HepG2 (cell line): ENCODE measurements around the gene LAMA5. TPM values are rescaled to one million over a fixed set of nuclear protein-coding genes. Genes with fewer than 3 reads are reported as not detected.
A peak's percentile ranks its signal among the peaks of the same experiment; 100 is the strongest.

Source experiments
- ATAC-seq: fragments of 200-7000 bp; cut with Tn5 transposase; 3 replicates; pipeline ENCODE4 v1.9.1; 2020; ENCODE audit warnings: mild to moderate bottlenecking, moderate library complexity
- BruUV-seq: library from RNA; stranded (reverse); fragments of 400-500 nt; replicated peaks from 2 replicates; lab custom pipeline; 2021; lab: Mats Ljungman, UMichigan
- CTCF ChIA-PET: fragments of 300-600 bp; formaldehyde crosslinking; extraction: SDS; loops from one replicate; lab custom pipeline; 2021; ENCODE audit warnings: low total read pairs, inconsistent platforms, low intra/inter-chr PET ratio; lab: Yijun Ruan, JAX
- POLR2A ChIA-PET: fragments of 350-600 bp; sonication (Branson Sonifier 250); formaldehyde crosslinking; loops from one replicate; lab custom pipeline; 2020; ENCODE audit warnings: antibody characterized with exemption, inconsistent platforms; lab: Yijun Ruan, JAX
- DNase-seq: peaks from one replicate; pipeline ENCODE4 v3.0.0-alpha.2; 2015; ENCODE audit warnings: low spot score
- FAIRE-seq: peaks from 3 replicates; lab custom pipeline; 2011; peaks lifted over from hg19 to GRCh38; lab: Jason Lieb, UNC
- H2AFZ ChIP-seq: one replicate; pipeline ENCODE4 v1.6.1; 2011; ENCODE audit warnings: low read length, inconsistent platforms
- H3K27ac ChIP-seq: fragments of 300-600 bp; 3 replicates; pipeline ENCODE4 v1.8.0; 2011; ENCODE audit warnings: mixed run types, mild to moderate bottlenecking, mixed read lengths, low read length, inconsistent platforms; ENCODE audit not compliant: insufficient read depth; ENCODE audit errors: extremely low read length
- H3K27me3 ChIP-seq, 2 experiments: fragments of 200-600 bp in 1 of 2; 2 replicates in 1 of 2; 3 replicates in 1 of 2; pipeline versions ENCODE4 v1.6.0 to v1.8.0; 2011; ENCODE audit warnings: low read length in 2 of 2, mild to moderate bottlenecking in 2 of 2, moderate library complexity in 2 of 2, inconsistent platforms in 1 of 2; ENCODE audit not compliant: insufficient read depth in 2 of 2, control insufficient read depth in 1 of 2
- H3K36me3 ChIP-seq, 2 experiments: fragments of 200-600 bp in 1 of 2; replicated peaks in 1 of 2; 2 replicates in 1 of 2; 3 replicates in 1 of 2; pipeline versions ENCODE4 v1.5.1 to v1.8.0; 2011; ENCODE audit warnings: low read length in 2 of 2, inconsistent platforms in 1 of 2; ENCODE audit not compliant: insufficient read depth in 2 of 2, control insufficient read depth in 1 of 2
- H3K4me1 ChIP-seq: 2 replicates; pipeline ENCODE4 v1.5.1; 2012; ENCODE audit warnings: low read length, inconsistent platforms; ENCODE audit not compliant: insufficient read depth
- H3K4me2 ChIP-seq: 2 replicates; pipeline ENCODE4 v1.6.0; 2011; ENCODE audit warnings: low read depth, low read length, inconsistent platforms
- H3K4me3 ChIP-seq, 3 experiments: fragments of 200-600 bp in 1 of 3; sonication (generic), shearing (Covaris generic) in 1 of 3; replicated peaks in 1 of 3; 2 replicates each; pipeline ENCODE4 v1.5.1; 2011 to 2016; ENCODE audit warnings: low read length in 3 of 3, inconsistent platforms in 2 of 3, low read depth in 2 of 3, mild to moderate bottlenecking in 2 of 3, control low read depth in 1 of 3, mixed read lengths in 1 of 3; ENCODE audit not compliant: insufficient read depth in 1 of 3
- H3K79me2 ChIP-seq: one replicate; pipeline ENCODE4 v1.6.1; 2011; ENCODE audit warnings: low read length, inconsistent platforms; ENCODE audit not compliant: insufficient read depth
- H3K9ac ChIP-seq: 2 replicates; pipeline ENCODE4 v1.6.0; 2011; ENCODE audit warnings: mild to moderate bottlenecking, low read depth, low read length, inconsistent platforms; ENCODE audit not compliant: insufficient read depth
- H3K9me3 ChIP-seq: 2 replicates; pipeline ENCODE4 v1.5.1; 2012; ENCODE audit warnings: mild to moderate bottlenecking, low read length
- H4K20me1 ChIP-seq: 2 replicates; pipeline ENCODE4 v1.6.0; 2011; ENCODE audit warnings: inconsistent platforms, mild to moderate bottlenecking, low read length, moderate library complexity; ENCODE audit not compliant: insufficient read depth
- AKAP8 ChIP-seq: sonication (generic); formaldehyde crosslinking; IDR thresholded peaks from 2 replicates; pipeline ENCODE4 v1.5.1; 2020; ENCODE audit warnings: mild to moderate bottlenecking, missing genetic modification reagents
- GTF3A ChIP-seq: sonication (generic); formaldehyde crosslinking; conservative IDR thresholded peaks from 2 replicates; pipeline ENCODE4 v1.4.0; 2020; ENCODE audit warnings: mild to moderate bottlenecking, missing genetic modification reagents
- HNRNPUL1 ChIP-seq: fragments of 200-400 bp; formaldehyde crosslinking; IDR thresholded peaks from 2 replicates; pipeline ENCODE4 v1.6.1; 2017; ENCODE audit warnings: low read depth, mild to moderate bottlenecking, low read length, moderate library complexity
- KDM2A ChIP-seq: sonication (generic); formaldehyde crosslinking; IDR thresholded peaks from 2 replicates; pipeline ENCODE4 v1.4.0; 2020; ENCODE audit warnings: low read depth, missing genetic modification reagents, borderline replicate concordance
- MAFF ChIP-seq: IDR thresholded peaks from 2 replicates; pipeline ENCODE4 v1.6.1; 2011; ENCODE audit warnings: low read depth, low read length, improper control_type of control experiment
- NFIB ChIP-seq: sonication (generic); formaldehyde crosslinking; IDR thresholded peaks from 2 replicates; pipeline ENCODE4 v1.9.0; 2021; ENCODE audit warnings: missing genetic modification reagents, mild to moderate bottlenecking, borderline replicate concordance
- NR2F2 ChIP-seq: IDR thresholded peaks from 2 replicates; pipeline ENCODE4 v1.6.1; 2012; ENCODE audit warnings: low read depth, inconsistent platforms, borderline replicate concordance
- PHF20 ChIP-seq: sonication (generic); formaldehyde crosslinking; IDR thresholded peaks from 2 replicates; pipeline ENCODE4 v1.5.0; 2020; ENCODE audit warnings: mild to moderate bottlenecking, missing genetic modification reagents
- RBFOX2 ChIP-seq: fragments of 200-400 bp; formaldehyde crosslinking; IDR thresholded peaks from 2 replicates; pipeline ENCODE4 v1.6.1; 2017; ENCODE audit warnings: low read depth, mild to moderate bottlenecking, low read length
- TMF1 ChIP-seq: sonication (generic); formaldehyde crosslinking; IDR thresholded peaks from 2 replicates; pipeline ENCODE4 v1.8.1; 2022; ENCODE audit warnings: low read depth, missing genetic modification reagents
- ZMYM2 ChIP-seq: sonication (generic); formaldehyde crosslinking; IDR thresholded peaks from 2 replicates; pipeline ENCODE4 v1.8.0; 2022; ENCODE audit warnings: mild to moderate bottlenecking, missing genetic modification reagents
- WGBS: methylation state at CpG from one replicate; pipeline ENCODE4 v1.1.6; 2017; ENCODE audit warnings: low lambda C conversion rate; 5-methylcytosine and 5-hydroxymethylcytosine counted together
- in situ Hi-C: cut with HindIII; loops from 2 replicates; pipeline ENCODE4 v1.10.0; 2017; ENCODE audit warnings: low pct_unique_long_range_greater_than_20kb; ENCODE audit not compliant: extremely low pct_ligation_motif_present
- intact Hi-C: fragments of 100-400 bp; cut with micrococcal nuclease; formaldehyde crosslinking; loops from one replicate; pipeline ENCODE4 v1.10.0; 2022; ENCODE audit not compliant: unreplicated experiment
- polyA plus RNA-seq, 8 experiments: library from polyadenylated mRNA; depleted of rRNA in 3 of 8; stranded (reverse) in 7 of 8; unstranded in 1 of 8; fragments of >200 nt; fragmentation: Illumina TruSeq in 4 of 8; extraction: Trizol in 4 of 8; gene quantifications; 2 replicates each; pipeline versions ENCODE4 v1.2.1 to v1.2.3, GENCODE V29; 2011 to 2016; ENCODE audit warnings: low read depth in 4 of 8, missing spikeins in 1 of 8, mixed read lengths in 1 of 8; ENCODE audit not compliant: insufficient read depth in 1 of 8
- total RNA-seq, 5 experiments: library from RNA; depleted of rRNA; stranded (reverse); fragments of >200 nt; fragmentation: Illumina TruSeq; extraction: Trizol; gene quantifications; 2 replicates each; pipeline ENCODE4 v1.2.3, GENCODE V29; 2016; ENCODE audit warnings: low read depth in 1 of 5
- TF ChIP-seq, protein P1 (sequence below): sonication (generic); formaldehyde crosslinking; IDR thresholded peaks from 2 replicates; pipeline ENCODE4 v1.4.0; 2020; ENCODE audit warnings: mild to moderate bottlenecking, missing genetic modification reagents, borderline replicate concordance
- TF ChIP-seq, protein P2 (sequence below): sonication (generic); formaldehyde crosslinking; IDR thresholded peaks from 2 replicates; pipeline ENCODE4 v1.4.0; 2020; ENCODE audit warnings: missing genetic modification reagents
- TF ChIP-seq, protein P3 (sequence below): sonication (generic); formaldehyde crosslinking; IDR thresholded peaks from 2 replicates; pipeline ENCODE4 v1.5.1; 2020; ENCODE audit warnings: mild to moderate bottlenecking, missing genetic modification reagents, borderline replicate concordance

Gene LAMA5
- total and polyA plus RNA-seq, 2 of the 13 experiments (the other 11 are each of a cell fraction or from before 2014, with no cell fraction given) = 21.0 to 44.7 TPM

DNA sequence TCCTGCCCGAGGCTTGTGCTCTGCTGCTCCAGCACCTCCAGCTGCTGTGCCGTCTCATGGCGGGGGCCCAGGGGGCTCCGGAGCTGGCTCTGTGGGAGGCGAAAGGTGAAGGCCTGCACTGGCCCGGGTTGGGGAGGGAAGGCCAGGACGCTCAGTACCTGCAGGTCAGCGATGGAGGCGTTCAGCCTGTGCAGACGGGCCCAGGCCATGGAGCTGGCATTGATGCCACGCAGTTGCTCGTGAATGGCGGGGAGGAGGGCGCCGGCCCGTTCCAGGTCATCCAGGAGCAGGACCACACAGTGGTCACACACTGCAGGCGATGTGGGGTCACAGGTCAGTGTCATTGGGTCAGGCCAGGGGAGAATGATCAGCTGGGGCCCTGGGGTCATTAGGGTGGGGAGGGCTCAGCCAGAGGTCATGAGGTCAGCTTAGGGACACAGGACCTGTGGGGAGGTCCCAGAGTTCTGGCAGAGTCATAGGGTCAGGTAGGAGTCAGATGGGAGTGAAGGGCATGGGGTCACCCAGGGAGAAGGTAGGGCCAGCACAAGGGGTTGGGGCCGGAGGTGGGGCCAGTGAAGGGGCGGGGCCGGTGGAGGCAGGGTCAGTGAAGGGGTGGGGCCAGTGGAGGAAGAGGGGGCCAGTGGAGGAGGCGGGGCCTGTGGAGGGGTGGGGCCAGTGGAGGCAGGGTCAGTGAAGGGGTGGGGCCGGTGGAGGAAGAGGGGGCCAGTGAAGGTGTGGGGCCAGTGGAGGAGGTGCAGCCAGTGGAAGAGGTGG, 46.3 kb downstream of the LAMA5 start:
- Histone ChIP-seq H4K20me1 (peaks cover 4% of the 10 kb centered on the region; the same call in 1 of the 2 replicates), H3K4me3 (no peak overlapping the region), H3K27ac (peak overlapping the region; percentile 4), H3K27me3 (no peaks in the 10 kb centered on the region), H3K4me2 (no peak overlapping the region), H3K9ac (no peak overlapping the region), H2AFZ (no peak overlapping the region), H3K4me1 (no peaks in the 10 kb centered on the region), H3K9me3 (no peaks in the 10 kb centered on the region), H3K36me3 (peaks cover 41 to 71% of the 10 kb centered on the region in 2 experiments), H3K79me2 (no peaks in the 10 kb centered on the region)
- no TSS peak for BruUV-seq
- CTCF ChIA-PET = no interaction called here
- FAIRE-seq (no peak), DNase-seq (no peak), ATAC-seq (no peak; the same call in 1 of the 3 replicates)
- intact Hi-C loops = loop anchor here (1.0 kb wide), 1 partner anchor 20 kb away; no protein-coding TSS in a partner anchor
- in situ Hi-C loops = no loop called here
- POLR2A ChIA-PET = interaction anchor here (1.3 kb wide), 1 partner anchor 47 kb away, joined by 4 read pairs; the partner anchor contains the start of gene LAMA5
- 90% methylated on average over 22 of the region's 22 CpGs for WGBS
- TF ChIP-seq RBFOX2 (peak; percentile 51; the same call in 1 of the 2 replicates), HNRNPUL1 (no peak), NFIB (CRISPR knock-in tag) (peak; percentile 74; the same call in 1 of the 2 replicates), ZMYM2 (CRISPR knock-in tag) (no peak), NR2F2 (peak; percentile 66; the same call in 1 of the 2 replicates), PHF20 (CRISPR knock-in tag) (no peak), GTF3A (CRISPR knock-in tag) (no peak), MAFF (no peak), KDM2A (CRISPR knock-in tag) (no peak), AKAP8 (no peak), TMF1 (CRISPR knock-in tag) (no peak)
- TF ChIP-seq, protein P1, sequence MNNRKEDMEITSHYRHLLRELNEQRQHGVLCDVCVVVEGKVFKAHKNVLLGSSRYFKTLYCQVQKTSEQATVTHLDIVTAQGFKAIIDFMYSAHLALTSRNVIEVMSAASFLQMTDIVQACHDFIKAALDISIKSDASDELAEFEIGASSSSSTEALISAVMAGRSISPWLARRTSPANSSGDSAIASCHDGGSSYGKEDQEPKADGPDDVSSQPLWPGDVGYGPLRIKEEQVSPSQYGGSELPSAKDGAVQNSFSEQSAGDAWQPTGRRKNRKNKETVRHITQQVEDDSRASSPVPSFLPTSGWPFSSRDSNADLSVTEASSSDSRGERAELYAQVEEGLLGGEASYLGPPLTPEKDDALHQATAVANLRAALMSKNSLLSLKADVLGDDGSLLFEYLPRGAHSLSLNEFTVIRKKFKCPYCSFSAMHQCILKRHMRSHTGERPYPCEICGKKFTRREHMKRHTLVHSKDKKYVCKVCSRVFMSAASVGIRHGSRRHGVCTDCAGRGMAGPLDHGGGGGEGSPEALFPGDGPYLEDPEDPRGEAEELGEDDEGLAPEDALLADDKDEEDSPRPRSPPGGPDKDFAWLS = no peak
- TF ChIP-seq, protein P2, sequence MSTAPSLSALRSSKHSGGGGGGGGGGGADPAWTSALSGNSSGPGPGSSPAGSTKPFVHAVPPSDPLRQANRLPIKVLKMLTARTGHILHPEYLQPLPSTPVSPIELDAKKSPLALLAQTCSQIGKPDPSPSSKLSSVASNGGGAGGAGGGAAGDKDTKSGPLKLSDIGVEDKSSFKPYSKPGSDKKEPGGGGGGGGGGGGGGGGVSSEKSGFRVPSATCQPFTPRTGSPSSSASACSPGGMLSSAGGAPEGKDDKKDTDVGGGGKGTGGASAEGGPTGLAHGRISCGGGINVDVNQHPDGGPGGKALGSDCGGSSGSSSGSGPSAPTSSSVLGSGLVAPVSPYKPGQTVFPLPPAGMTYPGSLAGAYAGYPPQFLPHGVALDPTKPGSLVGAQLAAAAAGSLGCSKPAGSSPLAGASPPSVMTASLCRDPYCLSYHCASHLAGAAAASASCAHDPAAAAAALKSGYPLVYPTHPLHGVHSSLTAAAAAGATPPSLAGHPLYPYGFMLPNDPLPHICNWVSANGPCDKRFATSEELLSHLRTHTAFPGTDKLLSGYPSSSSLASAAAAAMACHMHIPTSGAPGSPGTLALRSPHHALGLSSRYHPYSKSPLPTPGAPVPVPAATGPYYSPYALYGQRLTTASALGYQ (CRISPR knock-in tag) = no peak
- TF ChIP-seq, protein P3, sequence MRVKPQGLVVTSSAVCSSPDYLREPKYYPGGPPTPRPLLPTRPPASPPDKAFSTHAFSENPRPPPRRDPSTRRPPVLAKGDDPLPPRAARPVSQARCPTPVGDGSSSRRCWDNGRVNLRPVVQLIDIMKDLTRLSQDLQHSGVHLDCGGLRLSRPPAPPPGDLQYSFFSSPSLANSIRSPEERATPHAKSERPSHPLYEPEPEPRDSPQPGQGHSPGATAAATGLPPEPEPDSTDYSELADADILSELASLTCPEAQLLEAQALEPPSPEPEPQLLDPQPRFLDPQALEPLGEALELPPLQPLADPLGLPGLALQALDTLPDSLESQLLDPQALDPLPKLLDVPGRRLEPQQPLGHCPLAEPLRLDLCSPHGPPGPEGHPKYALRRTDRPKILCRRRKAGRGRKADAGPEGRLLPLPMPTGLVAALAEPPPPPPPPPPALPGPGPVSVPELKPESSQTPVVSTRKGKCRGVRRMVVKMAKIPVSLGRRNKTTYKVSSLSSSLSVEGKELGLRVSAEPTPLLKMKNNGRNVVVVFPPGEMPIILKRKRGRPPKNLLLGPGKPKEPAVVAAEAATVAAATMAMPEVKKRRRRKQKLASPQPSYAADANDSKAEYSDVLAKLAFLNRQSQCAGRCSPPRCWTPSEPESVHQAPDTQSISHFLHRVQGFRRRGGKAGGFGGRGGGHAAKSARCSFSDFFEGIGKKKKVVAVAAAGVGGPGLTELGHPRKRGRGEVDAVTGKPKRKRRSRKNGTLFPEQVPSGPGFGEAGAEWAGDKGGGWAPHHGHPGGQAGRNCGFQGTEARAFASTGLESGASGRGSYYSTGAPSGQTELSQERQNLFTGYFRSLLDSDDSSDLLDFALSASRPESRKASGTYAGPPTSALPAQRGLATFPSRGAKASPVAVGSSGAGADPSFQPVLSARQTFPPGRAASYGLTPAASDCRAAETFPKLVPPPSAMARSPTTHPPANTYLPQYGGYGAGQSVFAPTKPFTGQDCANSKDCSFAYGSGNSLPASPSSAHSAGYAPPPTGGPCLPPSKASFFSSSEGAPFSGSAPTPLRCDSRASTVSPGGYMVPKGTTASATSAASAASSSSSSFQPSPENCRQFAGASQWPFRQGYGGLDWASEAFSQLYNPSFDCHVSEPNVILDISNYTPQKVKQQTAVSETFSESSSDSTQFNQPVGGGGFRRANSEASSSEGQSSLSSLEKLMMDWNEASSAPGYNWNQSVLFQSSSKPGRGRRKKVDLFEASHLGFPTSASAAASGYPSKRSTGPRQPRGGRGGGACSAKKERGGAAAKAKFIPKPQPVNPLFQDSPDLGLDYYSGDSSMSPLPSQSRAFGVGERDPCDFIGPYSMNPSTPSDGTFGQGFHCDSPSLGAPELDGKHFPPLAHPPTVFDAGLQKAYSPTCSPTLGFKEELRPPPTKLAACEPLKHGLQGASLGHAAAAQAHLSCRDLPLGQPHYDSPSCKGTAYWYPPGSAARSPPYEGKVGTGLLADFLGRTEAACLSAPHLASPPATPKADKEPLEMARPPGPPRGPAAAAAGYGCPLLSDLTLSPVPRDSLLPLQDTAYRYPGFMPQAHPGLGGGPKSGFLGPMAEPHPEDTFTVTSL (CRISPR knock-in tag) = no peak
